Measurements from ENCODE around the gene SHQ1. TPM values are rescaled to one million over a fixed set of nuclear protein-coding genes. Genes with fewer than 3 reads are reported as not detected.

The SHQ1 gene
- total and polyA plus RNA-seq, 9 of the 15 experiments (the other 6 are each of a cell fraction or from before 2014, with no cell fraction given): 9.2 to 25.0 (median 14.1) TPM

- Histone ChIP-seq H3K27me3 (ENCODE audit: control insufficient read depth in 2 of 2, insufficient read depth in 2 of 2, low read length in 2 of 2) (no peaks in the 10 kb centered on the region), H3K4me1 (replicated peaks in 1 of 2; ENCODE audit: control insufficient read depth in 2 of 2, insufficient read depth in 2 of 2, low read length in 2 of 2) (no peaks in the 10 kb centered on the region; a peak in 1 of 5 replicates), H3K79me2 (ENCODE audit: control insufficient read depth, insufficient read depth, low read length) (no peaks in the 10 kb centered on the region), H3K9me1 (ENCODE audit: control insufficient read depth, insufficient read depth, low read length) (no peaks in the 10 kb centered on the region), H3K4me2 (ENCODE audit: insufficient read depth, low read length) (no peak overlapping the region), H3K4me3 (no peak overlapping the region), H4K20me1 (replicated peaks; ENCODE audit: control insufficient read depth, insufficient read depth, low read length) (no peaks in the 10 kb centered on the region), H3K9ac (ENCODE audit: insufficient read depth in 1 of 2, low read depth in 2 of 2, low read length in 2 of 2) (no peak overlapping the region), H2AFZ (ENCODE audit: low read depth, low read length) (no peak overlapping the region), H3K36me3 (ENCODE audit: control insufficient read depth, insufficient read depth, low read length) (no peaks in the 10 kb centered on the region), H3K27ac (ENCODE audit: extremely low read depth, low read depth, low read length) (no peak overlapping the region), H3K9me3 (replicated peaks; ENCODE audit: control insufficient read depth, insufficient read depth, low read depth, low read length) (no peaks in the 10 kb centered on the region)
- in situ Hi-C loops (cut with MboI): no loop called here
- POLR2A ChIA-PET: no interaction called here
- no peak for DNase-seq (ENCODE audit: extremely low read depth in 1 of 4, low spot score in 3 of 4)
- intact Hi-C loops (cut with micrococcal nuclease): no loop called here
- CTCF ChIA-PET (ENCODE audit: low intra/inter-chr PET ratio): no interaction called here
- ATAC-seq: no peak
- WGBS (ENCODE audit: insufficient coverage, low coverage, missing lambda C conversion rate): 35% methylated on average over 5 of the region's 5 CpGs
- BruUV-seq (replicated peaks): no TSS peak
- no peak for FAIRE-seq
- TF ChIP-seq, protein P1, sequence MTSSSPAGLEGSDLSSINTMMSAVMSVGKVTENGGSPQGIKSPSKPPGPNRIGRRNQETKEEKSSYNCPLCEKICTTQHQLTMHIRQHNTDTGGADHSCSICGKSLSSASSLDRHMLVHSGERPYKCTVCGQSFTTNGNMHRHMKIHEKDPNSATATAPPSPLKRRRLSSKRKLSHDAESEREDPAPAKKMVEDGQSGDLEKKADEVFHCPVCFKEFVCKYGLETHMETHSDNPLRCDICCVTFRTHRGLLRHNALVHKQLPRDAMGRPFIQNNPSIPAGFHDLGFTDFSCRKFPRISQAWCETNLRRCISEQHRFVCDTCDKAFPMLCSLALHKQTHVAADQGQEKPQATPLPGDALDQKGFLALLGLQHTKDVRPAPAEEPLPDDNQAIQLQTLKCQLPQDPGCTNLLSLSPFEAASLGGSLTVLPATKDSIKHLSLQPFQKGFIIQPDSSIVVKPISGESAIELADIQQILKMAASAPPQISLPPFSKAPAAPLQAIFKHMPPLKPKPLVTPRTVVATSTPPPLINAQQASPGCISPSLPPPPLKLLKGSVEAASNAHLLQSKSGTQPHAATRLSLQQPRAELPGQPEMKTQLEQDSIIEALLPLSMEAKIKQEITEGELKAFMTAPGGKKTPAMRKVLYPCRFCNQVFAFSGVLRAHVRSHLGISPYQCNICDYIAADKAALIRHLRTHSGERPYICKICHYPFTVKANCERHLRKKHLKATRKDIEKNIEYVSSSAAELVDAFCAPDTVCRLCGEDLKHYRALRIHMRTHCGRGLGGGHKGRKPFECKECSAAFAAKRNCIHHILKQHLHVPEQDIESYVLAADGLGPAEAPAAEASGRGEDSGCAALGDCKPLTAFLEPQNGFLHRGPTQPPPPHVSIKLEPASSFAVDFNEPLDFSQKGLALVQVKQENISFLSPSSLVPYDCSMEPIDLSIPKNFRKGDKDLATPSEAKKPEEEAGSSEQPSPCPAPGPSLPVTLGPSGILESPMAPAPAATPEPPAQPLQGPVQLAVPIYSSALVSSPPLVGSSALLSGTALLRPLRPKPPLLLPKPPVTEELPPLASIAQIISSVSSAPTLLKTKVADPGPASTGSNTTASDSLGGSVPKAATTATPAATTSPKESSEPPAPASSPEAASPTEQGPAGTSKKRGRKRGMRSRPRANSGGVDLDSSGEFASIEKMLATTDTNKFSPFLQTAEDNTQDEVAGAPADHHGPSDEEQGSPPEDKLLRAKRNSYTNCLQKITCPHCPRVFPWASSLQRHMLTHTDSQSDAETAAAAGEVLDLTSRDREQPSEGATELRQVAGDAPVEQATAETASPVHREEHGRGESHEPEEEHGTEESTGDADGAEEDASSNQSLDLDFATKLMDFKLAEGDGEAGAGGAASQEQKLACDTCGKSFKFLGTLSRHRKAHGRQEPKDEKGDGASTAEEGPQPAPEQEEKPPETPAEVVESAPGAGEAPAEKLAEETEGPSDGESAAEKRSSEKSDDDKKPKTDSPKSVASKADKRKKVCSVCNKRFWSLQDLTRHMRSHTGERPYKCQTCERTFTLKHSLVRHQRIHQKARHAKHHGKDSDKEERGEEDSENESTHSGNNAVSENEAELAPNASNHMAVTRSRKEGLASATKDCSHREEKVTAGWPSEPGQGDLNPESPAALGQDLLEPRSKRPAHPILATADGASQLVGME (CRISPR knock-in tag; IDR thresholded peaks at IDR 0.05): no peak
- no peak for TF ChIP-seq POLR3G (IDR thresholded peaks at IDR 0.05; ENCODE audit: extremely low read depth, insufficient read length, insufficient replicate concordance)
- TF ChIP-seq ZNF639 (CRISPR knock-in tag; conservative IDR thresholded peaks at IDR 0.05 in 1 of 2, IDR thresholded peaks at IDR 0.05 in 1 of 2): no peak
- no peak for TF ChIP-seq ESRRA (IDR thresholded peaks at IDR 0.05; ENCODE audit: borderline replicate concordance, low read depth)
- TF ChIP-seq ZNF277 (CRISPR knock-in tag; IDR thresholded peaks at IDR 0.05; ENCODE audit: borderline replicate concordance): no peak
- no peak for TF ChIP-seq ZNF551 (CRISPR knock-in tag; IDR thresholded peaks at IDR 0.05)
- TF ChIP-seq ZNF174 (CRISPR knock-in tag; IDR thresholded peaks at IDR 0.05): no peak
- no peak for TF ChIP-seq GABPB2 (CRISPR knock-in tag; conservative IDR thresholded peaks at IDR 0.05)
- TF ChIP-seq ZFPM2 (CRISPR knock-in tag; IDR thresholded peaks at IDR 0.05): no peak
- no peak for TF ChIP-seq CBFA2T2 (conservative IDR thresholded peaks at IDR 0.05)
- TF ChIP-seq SPI1 (IDR thresholded peaks at IDR 0.05; ENCODE audit: borderline replicate concordance, low read depth, low read length): no peak
- TF ChIP-seq KAT8 (IDR thresholded peaks at IDR 0.05; ENCODE audit: low read depth): no peak
- no peak for TF ChIP-seq WHSC1 (IDR thresholded peaks at IDR 0.05; ENCODE audit: low read length)
- no peak for TF ChIP-seq HMG20B (CRISPR knock-in tag; IDR thresholded peaks at IDR 0.05)
Observed at GRCh38 chr3:72872183-72872582, 23.9 kb upstream of the SHQ1 start.
